ENCODE results near the gene EPHA2. TPM values are rescaled to one million over a fixed set of nuclear protein-coding genes. Genes with fewer than 3 reads are reported as not detected.

Gene EPHA2
- polyA plus RNA-seq, 1 of the 3 experiments (the other 2 are of a cell fraction) = 126 TPM

- no peak for TF ChIP-seq CHD2 (IDR thresholded peaks at IDR 0.05; ENCODE audit: low read length, partially characterized antibody)
- no peak for TF ChIP-seq ELF1 (IDR thresholded peaks at IDR 0.05)
- TF ChIP-seq SIN3A (IDR thresholded peaks at IDR 0.05; ENCODE audit: borderline replicate concordance, low read depth, low read length) = no peak
- TF ChIP-seq TCF12 (IDR thresholded peaks at IDR 0.05) = no peak
These were observed 9.2 kb upstream of the EPHA2 start (continued) for GRCh38 chr1:16165073-16165364.

GRCh38 chr1:16164213-16165072 lies 8.6 kb upstream of the EPHA2 start:
- H3K27me3 ChIP-seq (ENCODE audit: insufficient read depth) = no peaks in the 10 kb centered on the region
- H4K20me1 ChIP-seq (ENCODE audit: insufficient read depth) = no peaks in the 10 kb centered on the region
- no peak overlapping the region for H3K4me3 ChIP-seq (ENCODE audit: low read depth in 2 of 2, low read length in 1 of 2)
- H3F3A ChIP-seq (replicated peaks; ENCODE audit: insufficient read depth) = peaks cover 15% of the 10 kb centered on the region
- CTCF ChIA-PET = interaction anchor here (0.7 to 2.5 kb wide), 6 partner anchors 9 to 86 kb away, joined by 3 to 9 read pairs (median 4); partner anchors contain the start of gene EPHA2
- H3K4me2 ChIP-seq = no peak overlapping the region
- no peaks in the 10 kb centered on the region for H3K36me3 ChIP-seq (replicated peaks in 1 of 2; ENCODE audit: control insufficient read depth in 1 of 2, insufficient read depth in 2 of 2, low read length in 1 of 2)
- H3K79me2 ChIP-seq (ENCODE audit: insufficient read depth) = no peaks in the 10 kb centered on the region
- POLR2A ChIA-PET = no interaction called here
- H3K9ac ChIP-seq = no peak overlapping the region
- H3K9me2 ChIP-seq = no peaks in the 10 kb centered on the region
- 34% methylated on average over 13 of the region's 17 CpGs for WGBS (ENCODE audit: low lambda C conversion rate)
- no peaks in the 10 kb centered on the region for H3K9me3 ChIP-seq
- H3K27ac ChIP-seq (ENCODE audit: low read depth in 2 of 2, low read length in 1 of 2) = peak overlapping the region in 1 of 2 experiments; percentile 50; a peak in 2 of 4 replicates
- H2AFZ ChIP-seq (ENCODE audit: low read depth) = no peak overlapping the region
- DNase-seq = no peak
- H3K4me1 ChIP-seq (ENCODE audit: control insufficient read depth in 1 of 2, insufficient read depth in 2 of 2, low read depth in 1 of 2, low read length in 1 of 2) = peaks cover 0 to 8% of the 10 kb centered on the region in 2 experiments; a peak in 2 of 4 replicates
- TF ChIP-seq EZH2phosphoT487 (IDR thresholded peaks at IDR 0.05; ENCODE audit: borderline replicate concordance, low read depth) (no peak), RXRA (IDR thresholded peaks at IDR 0.05; ENCODE audit: borderline replicate concordance, low read depth) (no peak; the same call in 1 of the 2 replicates), CTCF (IDR thresholded peaks at IDR 0.05) (no peak), TAF1 (IDR thresholded peaks at IDR 0.05; ENCODE audit: borderline replicate concordance, low read depth, low read length) (no peak), ZBTB33 (IDR thresholded peaks at IDR 0.05; ENCODE audit: borderline replicate concordance, low read depth) (no peak), EP300 (IDR thresholded peaks at IDR 0.05; ENCODE audit: borderline replicate concordance in 1 of 2, low read depth in 1 of 2, low read length in 1 of 2) (no peak), MXI1 (IDR thresholded peaks at IDR 0.05; ENCODE audit: low read depth, low read length) (no peak), FOSL2 (IDR thresholded peaks at IDR 0.05; ENCODE audit: borderline replicate concordance, low read depth) (peak; percentile 60; the same call in 1 of the 2 replicates), NFIC (IDR thresholded peaks at IDR 0.05; ENCODE audit: borderline replicate concordance) (no peak), TCF12 (IDR thresholded peaks at IDR 0.05) (peak; percentile 48; the same call in 1 of the 2 replicates), PBX3 (IDR thresholded peaks at IDR 0.05) (peak; percentile 68), GATA2 (CRISPR knock-in tag; IDR thresholded peaks at IDR 0.05) (no peak), POLR2AphosphoS5 (IDR thresholded peaks at IDR 0.05; ENCODE audit: low read depth, low read length) (no peak), ELF1 (IDR thresholded peaks at IDR 0.05) (no peak), CHD2 (IDR thresholded peaks at IDR 0.05; ENCODE audit: low read length, partially characterized antibody) (no peak), JUND (IDR thresholded peaks at IDR 0.05) (peak; percentile 63; the same call in 1 of the 2 replicates), REST (IDR thresholded peaks at IDR 0.05; ENCODE audit: low read depth, low read length) (no peak), SIN3A (IDR thresholded peaks at IDR 0.05; ENCODE audit: borderline replicate concordance, low read depth, low read length) (peak; percentile 64; the same call in 1 of the 2 replicates), RCOR1 (IDR thresholded peaks at IDR 0.05; ENCODE audit: low read length) (no peak), YY1 (IDR thresholded peaks at IDR 0.05; ENCODE audit: low read depth) (no peak)
